AG08395 (cell line): Measurements from ENCODE around the gene WDR17.

Experiments
- DNase-seq: peaks from one replicate; pipeline ENCODE4 v3.0.0; 2012; ENCODE audit warnings: mixed read lengths, low spot score

WDR17 gene

DNA sequence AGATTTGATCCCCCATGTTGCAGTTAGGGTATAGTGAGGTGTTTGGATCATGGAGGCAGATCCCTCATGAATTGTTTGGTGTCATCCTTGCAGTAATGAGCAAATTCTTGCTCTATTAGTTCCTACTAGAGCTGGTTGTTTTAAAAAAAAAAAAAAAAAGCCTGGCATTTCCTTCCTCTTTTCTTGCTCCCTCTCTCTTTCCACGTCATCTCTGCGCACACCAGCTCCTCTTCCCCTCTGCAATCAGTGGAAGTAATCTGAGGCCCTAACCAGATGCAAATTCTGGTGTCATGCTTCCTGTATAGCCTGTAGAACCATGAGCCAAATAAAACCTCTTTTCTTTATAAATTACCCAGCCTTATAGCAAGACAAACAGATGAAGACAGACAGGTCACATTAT is 24.5 kb downstream of the WDR17 start:
- no peak for DNase-seq

- no peak for DNase-seq
Observed at GRCh38 chr4:176099314-176099713, 33.7 kb downstream of the WDR17 start.

DNA sequence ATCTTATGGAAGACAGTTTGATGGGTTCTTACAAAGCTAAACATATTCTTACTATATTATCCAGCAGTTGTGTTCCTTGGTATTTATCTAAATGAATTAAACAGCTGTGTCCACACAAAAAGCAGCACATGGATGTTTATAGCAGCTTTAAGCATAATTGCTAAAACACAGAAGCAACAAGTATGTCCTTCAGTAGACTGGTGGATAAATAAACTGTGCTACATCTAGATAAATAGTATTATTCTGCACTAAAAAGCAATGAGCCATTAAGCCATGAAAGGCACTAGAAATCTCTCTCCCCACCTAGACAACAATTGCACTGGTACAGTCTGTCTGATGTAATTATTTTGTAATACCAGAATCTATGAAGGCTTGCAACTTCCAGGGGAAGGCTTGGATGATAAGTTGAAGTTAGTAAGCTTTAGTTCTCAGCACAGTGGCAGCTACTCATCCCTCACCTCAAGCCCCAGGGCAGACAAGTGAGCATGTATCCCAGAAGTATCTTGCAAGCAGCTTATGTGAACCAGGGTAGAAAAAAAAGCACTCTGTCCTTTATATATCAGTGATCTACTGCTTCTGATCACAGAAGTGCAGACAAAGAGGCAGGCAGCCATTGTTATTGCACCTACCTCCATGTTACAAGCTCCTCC is 36.9 kb downstream of the WDR17 start:
- no peak for DNase-seq

DNA sequence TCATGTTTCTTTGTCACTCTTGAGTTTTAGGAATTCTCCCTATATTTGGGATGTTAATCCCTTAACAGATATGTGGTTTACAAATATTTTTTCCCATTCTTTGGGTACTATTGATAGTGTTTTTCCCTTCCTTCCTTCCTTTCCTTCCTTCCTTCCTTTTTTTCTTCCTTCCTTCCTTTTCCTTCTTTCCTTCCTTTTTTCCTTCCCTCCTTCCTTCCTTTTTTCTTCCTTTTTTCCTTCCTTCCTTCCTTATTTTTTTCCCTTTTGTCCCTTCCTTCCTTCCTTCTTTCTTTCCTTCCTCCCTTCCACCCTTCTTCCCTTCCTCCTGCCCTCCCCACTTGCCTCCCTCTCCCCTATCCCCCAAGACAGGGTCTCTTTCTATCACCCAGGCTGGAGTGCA is 42.1 kb downstream of the WDR17 start:
- no peak for DNase-seq

GRCh38 chr4:176123710-176124407 is 58.2 kb downstream of the WDR17 start:
- DNase-seq: peak; percentile 19

DNA sequence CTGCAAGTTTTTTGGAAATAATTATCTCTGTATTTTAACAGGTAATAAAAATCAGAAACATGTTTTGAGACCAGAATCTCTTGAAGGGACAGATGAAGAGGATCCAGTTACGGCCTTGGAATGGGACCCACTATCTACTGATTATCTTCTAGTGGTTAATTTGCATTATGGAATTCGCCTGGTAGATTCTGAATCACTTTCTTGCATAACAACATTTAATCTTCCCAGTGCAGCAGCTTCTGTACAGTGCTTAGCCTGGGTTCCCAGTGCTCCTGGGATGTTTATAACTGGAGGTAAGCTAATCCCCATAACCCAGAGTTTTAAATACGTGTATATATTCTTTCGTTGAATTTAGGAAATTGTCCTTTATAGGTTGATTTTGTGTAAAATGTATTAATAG is 59.4 kb downstream of the WDR17 start:
- DNase-seq: no peak

DNA sequence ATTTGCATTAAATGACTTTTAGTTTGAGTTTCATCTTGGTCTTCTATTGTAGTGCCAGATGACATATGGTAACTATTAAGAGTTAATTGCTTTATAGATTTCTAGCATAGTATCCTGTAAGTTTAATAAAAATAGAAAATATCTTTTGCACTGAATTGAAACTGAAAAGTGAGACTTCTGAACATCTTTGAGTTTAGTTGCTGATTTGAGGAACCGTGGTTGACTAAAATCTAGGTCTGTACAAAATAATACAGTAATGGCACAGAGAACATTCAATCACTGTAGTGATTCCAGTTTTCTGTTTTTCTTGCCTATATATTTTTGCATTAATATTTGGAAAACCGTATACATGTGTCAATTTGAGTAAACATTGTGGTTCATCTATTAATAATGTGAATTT is 69.0 kb downstream of the WDR17 start:
- DNase-seq: no peak

- peak; percentile 41 for DNase-seq
Observed at GRCh38 chr4:176137631-176138030, 72.0 kb downstream of the WDR17 start.

GRCh38 chr4:176139518-176139917 is 73.9 kb downstream of the WDR17 start:
- DNase-seq: no peak

DNA sequence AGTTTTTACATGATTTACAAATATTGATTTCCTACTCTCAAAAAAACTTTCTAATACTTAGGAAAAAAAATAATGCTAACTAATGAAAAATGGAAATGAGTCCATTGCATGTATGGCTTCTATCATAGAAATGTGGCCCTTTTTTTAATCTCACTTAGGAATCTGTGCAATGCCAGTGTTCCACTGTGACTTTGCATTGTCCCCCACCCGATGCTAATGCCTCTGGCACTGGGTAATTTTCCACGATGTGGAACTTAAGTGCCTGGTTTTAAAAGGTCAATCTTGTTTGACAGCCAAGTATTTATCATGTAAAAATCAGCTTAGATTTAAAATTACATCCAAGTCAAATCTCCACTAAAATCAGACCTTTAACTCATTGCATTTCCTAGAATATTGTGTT is 76.6 kb downstream of the WDR17 start:
- DNase-seq: no peak

DNA sequence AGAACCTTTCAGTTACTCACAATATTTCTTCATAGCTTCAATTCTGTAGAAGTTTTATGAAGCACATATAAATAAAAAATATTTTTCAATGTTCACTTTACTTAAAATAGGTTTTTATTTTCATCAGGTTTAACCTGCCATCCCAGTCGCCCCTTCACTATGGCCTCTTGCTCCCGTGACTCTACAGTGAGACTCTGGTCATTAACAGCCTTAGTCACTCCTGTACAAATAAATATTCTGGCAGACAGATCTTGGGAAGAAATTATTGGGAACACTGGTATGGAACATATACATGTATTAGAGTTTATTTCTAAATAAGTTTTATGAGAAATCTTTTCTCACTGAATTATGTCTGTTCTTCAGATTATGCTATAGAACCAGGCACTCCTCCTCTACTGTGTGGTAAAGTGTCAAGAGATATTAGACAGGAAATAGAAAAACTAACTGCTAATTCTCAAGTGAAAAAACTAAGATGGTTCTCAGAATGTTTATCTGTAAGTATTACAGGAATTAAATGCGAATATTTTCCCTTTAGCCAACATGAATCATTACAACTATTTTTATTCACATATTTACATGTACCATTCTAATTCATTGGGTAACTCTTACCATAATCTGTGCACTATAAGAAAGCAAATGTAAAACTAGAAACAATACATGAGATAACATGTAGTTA is 84.2 kb downstream of the WDR17 start:
- DNase-seq: no peak

GRCh38 chr4:176150356-176150682 is 84.7 kb downstream of the WDR17 start:
- peak; percentile 33 for DNase-seq

GRCh38 chr4:176150704-176151103 is 85.1 kb downstream of the WDR17 start:
- DNase-seq: no peak

DNA sequence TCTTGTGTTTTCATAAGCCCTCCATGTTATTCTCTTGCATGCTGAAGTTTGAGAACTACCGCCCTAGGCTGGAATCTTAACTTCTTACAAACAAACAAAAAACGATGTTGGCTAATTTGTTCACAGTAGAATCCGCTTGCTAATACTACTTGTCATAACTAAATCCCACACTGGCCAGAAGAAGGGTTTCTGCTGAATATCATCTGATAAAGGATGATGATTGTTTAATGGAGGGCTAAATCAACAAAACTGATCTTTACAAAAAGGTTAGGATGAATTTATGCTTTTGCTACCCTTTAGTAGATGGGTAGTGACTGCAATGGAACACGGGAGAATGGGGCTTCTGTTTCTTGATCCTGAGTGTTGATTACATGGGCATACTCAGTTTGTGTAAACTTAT is 87.5 kb downstream of the WDR17 start:
- DNase-seq: no peak

GRCh38 chr4:176156656-176157055 is 91.0 kb downstream of the WDR17 start:
- DNase-seq: peak; percentile 61

GRCh38 chr4:176163041-176163440 is 97.4 kb downstream of the WDR17 start:
- DNase-seq: no peak

DNA sequence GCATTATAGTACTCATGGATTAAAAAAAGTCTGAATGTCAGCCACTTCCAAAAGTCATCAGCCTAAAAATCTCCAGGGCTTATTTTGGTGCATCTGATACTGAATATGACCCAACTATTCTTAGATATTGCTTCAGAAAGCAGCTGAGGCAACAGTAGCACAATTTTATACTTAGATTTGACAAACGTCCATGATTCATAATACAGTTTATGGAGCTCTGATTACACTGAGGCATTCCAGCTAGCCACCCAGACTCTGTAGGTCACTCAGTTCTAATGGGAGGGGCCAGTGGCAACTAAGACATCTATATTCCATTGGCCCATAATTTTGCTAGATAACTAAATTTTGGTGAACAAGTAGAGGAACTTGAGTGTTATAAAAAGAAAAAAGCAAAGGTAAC is 119.4 kb downstream of the WDR17 start:
- DNase-seq: peak; percentile 50

GRCh38 chr4:176186067-176186466 is 120.4 kb downstream of the WDR17 start:
- DNase-seq: no peak

DNA sequence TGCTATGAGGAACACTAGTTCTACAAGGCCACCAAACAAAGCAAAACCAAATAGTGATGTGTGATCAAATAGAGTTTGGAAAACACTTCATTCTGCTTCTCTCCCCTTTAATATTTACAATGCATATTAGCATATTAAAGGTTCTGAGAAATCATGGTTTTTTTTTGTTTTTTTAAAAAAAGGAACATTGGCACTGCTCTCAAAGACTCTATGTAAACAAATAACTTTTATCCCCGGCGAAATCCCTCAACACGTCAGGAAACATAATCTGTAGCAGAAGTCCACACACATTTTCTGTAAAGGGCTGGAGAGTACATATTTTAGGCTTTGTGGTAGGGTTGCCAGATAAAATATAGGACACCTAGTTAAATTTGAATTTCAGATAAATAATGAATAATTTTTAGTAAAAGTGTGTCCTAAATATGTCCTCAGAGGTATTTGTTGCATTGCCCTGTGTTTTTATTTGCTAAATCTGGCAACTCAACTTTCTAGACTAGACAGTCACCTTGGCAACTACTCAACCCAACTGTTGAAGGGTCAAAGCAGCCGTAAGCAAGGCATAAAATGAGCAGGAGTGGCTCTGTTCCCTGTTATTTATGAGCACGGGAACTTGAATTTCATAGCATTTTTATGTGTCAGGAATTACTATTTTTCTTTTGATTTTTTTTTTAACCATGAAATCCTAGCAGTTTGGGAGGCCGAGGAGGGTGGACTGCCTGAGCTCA is 121.2 kb downstream of the WDR17 start:
- DNase-seq: no peak

DNA sequence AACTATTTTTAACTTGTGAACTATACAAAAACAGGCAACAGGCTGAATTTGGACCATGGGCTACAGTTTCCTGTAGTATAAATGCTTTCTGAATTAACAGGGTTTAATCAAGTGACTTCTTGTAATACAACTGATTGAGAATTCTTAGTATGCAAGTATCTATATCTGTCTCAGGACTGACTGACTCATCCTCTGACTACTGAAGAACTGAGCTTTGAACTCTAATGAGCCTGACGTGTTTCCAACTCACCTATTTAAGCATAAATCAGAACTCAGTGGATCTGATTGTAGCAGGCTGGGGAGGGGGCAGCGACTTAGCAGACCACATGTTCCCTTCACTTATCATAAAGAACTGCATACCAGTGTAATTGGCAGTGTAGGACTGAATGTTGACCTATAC is 122.0 kb downstream of the WDR17 start:
- peak; percentile 11 for DNase-seq

- no peak for DNase-seq
Observed at GRCh38 chr4:176188654-176189053, 123.0 kb downstream of the WDR17 start.

GRCh38 chr4:176189891-176190795 is 124.5 kb downstream of the WDR17 start:
- no peak for DNase-seq
